Measurements from ENCODE around the gene RASAL2. TPM values are rescaled to one million over a fixed set of nuclear protein-coding genes. Genes with fewer than 3 reads are reported as not detected.

RASAL2 gene
- 1.2 and 4.8 TPM in 2 replicates for total RNA-seq (2011; cell fraction: chromatin; rRNA removed; ENCODE audit: low replicate concordance)
- total RNA-seq (2011; cell fraction: nucleolus; rRNA removed) = 0.67 and 1.7 TPM in 2 replicates
- total RNA-seq (2011; cell fraction: nucleoplasm; rRNA removed) = 1.5 and 2.7 TPM in 2 replicates
- total RNA-seq (2014; rRNA removed) (0.27 and 0.69 TPM in 2 replicates), total RNA-seq (2014; rRNA removed; fragmentation: Illumina TruSeq; extraction: Trizol) (0.80 and 0.91 TPM in 2 replicates), total RNA-seq (2015; rRNA removed; fragmentation: Illumina TruSeq; extraction: Trizol) (0.62 and 0.79 TPM in 2 replicates), total RNA-seq (2021) (1.0 and 1.3 TPM in 2 replicates), polyA plus RNA-seq (2011; rRNA removed) (0.16 and 0.57 TPM in 2 replicates), polyA plus RNA-seq (2014; fragmentation: Illumina TruSeq; extraction: Trizol) (0.58 and 0.70 TPM in 2 replicates), polyA plus RNA-seq (2014; fragmentation: Nextera tagmentation; extraction: Ambion mirVana) (under 1 TPM; 0.13 to 0.17 TPM), polyA plus RNA-seq (2014; rRNA removed) (0.46 and 0.88 TPM in 2 replicates), polyA minus RNA-seq (2011; rRNA and poly(A)+ RNA removed) (0.54 and 2.5 TPM in 2 replicates), Bru-seq, nascent RNA (percentile 41 among the genes with signal in this experiment), BruChase-seq, experiment 1, labeled RNA remaining after a 2-hour chase (percentile 39 among the genes with signal in this experiment), BruChase-seq, experiment 2, labeled RNA remaining after a 6-hour chase (percentile 36 among the genes with signal in this experiment)
- polyA plus RNA-seq (2011; cell fraction: cytosol; rRNA removed) = 0.24 and 0.78 TPM in 2 replicates
- 0.48 and 1.7 TPM in 2 replicates for polyA plus RNA-seq (2011; cell fraction: nucleus; rRNA removed)
- 0.44 and 0.53 TPM in 2 replicates for polyA plus RNA-seq (2012)
- 0.82 and 1.0 TPM in 2 replicates for polyA minus RNA-seq (2011; cell fraction: cytosol; rRNA and poly(A)+ RNA removed)
- 0.89 and 2.3 TPM in 2 replicates for polyA minus RNA-seq (2011; cell fraction: nucleus; rRNA and poly(A)+ RNA removed)
- long read RNA-seq, experiment 1, partial matches to known transcripts = 1 of 1 reads
- long read RNA-seq, experiment 1, other reads (novel, unspliced or antisense) = 0 of 1 reads
- long read RNA-seq, experiment 2 = 0 reads
- long read RNA-seq, experiment 3 = 0 reads

DNA sequence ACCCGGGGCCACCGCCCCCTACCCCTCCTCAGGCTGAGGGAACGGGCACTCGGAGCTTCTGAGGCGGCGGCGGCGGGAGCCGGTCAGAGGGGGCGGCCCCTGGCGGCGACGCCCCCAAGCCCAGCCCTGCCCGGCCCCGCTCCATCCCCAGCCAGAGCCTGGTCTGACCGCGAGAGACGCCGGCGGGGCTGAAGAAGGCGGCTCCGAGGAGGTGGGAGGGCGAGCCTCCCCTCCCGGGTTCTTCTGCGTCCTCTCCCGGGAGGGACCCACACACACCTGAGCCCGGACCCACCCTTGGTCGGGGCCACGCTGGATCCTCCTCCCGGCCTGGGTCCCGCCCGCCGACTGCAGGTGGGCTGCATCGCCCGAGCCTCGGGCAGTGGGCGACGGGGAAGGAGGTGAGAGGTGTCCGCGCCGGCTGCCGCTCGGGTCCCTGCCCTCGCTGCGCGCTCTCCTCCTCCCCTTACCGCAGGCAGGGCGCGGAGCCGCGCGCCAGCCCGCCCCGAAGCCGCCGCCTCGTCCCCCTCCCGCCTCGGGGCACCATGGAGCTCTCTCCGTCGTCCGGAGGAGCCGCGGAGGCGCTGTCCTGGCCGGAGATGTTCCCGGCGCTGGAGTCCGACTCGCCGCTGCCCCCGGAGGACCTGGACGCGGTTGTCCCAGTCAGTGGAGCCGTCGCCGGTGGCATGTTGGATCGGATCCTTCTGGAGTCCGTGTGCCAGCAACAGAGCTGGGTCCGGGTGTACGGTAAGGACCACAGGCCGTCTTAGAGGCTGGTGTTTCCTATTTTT is at the start of gene RASAL2:
RASAL2 (plus strand) TSS at position 154 of the 788 bp plus-strand sequence; CDS start at position 543, 389 bp downstream.
- POLR2A ChIA-PET = interaction anchor here (0.6 kb wide), 2 partner anchors 849 to 1767 kb away, joined by 3 read pairs; no protein-coding TSS in a partner anchor
- Histone ChIP-seq H3K9ac (ENCODE audit: insufficient read depth in 1 of 2, low read depth in 2 of 2, low read length in 2 of 2) (peak within 1 kb of the TSS; percentile 53 to 87), H3K4me1 (replicated peaks in 1 of 2; ENCODE audit: control insufficient read depth in 2 of 2, insufficient read depth in 2 of 2, low read length in 2 of 2) (peaks cover 4 to 10% of the 10 kb centered on the region in 2 experiments; a peak in 4 of 5 replicates), H3K9me3 (replicated peaks; ENCODE audit: control insufficient read depth, insufficient read depth, low read depth, low read length) (no peaks in the 10 kb centered on the region), H3K4me2 (ENCODE audit: insufficient read depth, low read length) (peak within 1 kb of the TSS; percentile 86), H3K4me3 (peak within 1 kb of the TSS; percentile 72), H2AFZ (ENCODE audit: low read depth, low read length) (peak within 1 kb of the TSS; percentile 98), H3K27me3 (ENCODE audit: control insufficient read depth in 2 of 2, insufficient read depth in 2 of 2, low read length in 2 of 2) (peaks cover 6 to 9% of the 10 kb centered on the region in 2 experiments; a peak in 2 of 5 replicates), H4K20me1 (replicated peaks; ENCODE audit: control insufficient read depth, insufficient read depth, low read length) (no peaks in the 10 kb centered on the region; the same call in 1 of the 2 replicates), H3K27ac (ENCODE audit: extremely low read depth, low read depth, low read length) (no peak within 1 kb of the TSS; the same call in 2 of the 3 replicates), H3K79me2 (ENCODE audit: control insufficient read depth, insufficient read depth, low read length) (no peaks in the 10 kb centered on the region), H3K9me1 (ENCODE audit: control insufficient read depth, insufficient read depth, low read length) (no peaks in the 10 kb centered on the region), H3K36me3 (ENCODE audit: control insufficient read depth, insufficient read depth, low read length) (no peaks in the 10 kb centered on the region)
- CTCF ChIA-PET (ENCODE audit: low intra/inter-chr PET ratio) = no interaction called here
- intact Hi-C loops (cut with micrococcal nuclease) = no loop called here
- FAIRE-seq (no peak), ATAC-seq (peak; percentile 87), DNase-seq (ENCODE audit: extremely low read depth in 1 of 4, low spot score in 3 of 4) (peak; percentile 57 to 82 (median 70))
- WGBS (ENCODE audit: insufficient coverage, low coverage, missing lambda C conversion rate) = 1% methylated on average over 39 of the region's 82 CpGs
- in situ Hi-C loops (cut with MboI) = no loop called here
- no TSS peak for BruUV-seq (replicated peaks)
- TF ChIP-seq, protein P1, sequence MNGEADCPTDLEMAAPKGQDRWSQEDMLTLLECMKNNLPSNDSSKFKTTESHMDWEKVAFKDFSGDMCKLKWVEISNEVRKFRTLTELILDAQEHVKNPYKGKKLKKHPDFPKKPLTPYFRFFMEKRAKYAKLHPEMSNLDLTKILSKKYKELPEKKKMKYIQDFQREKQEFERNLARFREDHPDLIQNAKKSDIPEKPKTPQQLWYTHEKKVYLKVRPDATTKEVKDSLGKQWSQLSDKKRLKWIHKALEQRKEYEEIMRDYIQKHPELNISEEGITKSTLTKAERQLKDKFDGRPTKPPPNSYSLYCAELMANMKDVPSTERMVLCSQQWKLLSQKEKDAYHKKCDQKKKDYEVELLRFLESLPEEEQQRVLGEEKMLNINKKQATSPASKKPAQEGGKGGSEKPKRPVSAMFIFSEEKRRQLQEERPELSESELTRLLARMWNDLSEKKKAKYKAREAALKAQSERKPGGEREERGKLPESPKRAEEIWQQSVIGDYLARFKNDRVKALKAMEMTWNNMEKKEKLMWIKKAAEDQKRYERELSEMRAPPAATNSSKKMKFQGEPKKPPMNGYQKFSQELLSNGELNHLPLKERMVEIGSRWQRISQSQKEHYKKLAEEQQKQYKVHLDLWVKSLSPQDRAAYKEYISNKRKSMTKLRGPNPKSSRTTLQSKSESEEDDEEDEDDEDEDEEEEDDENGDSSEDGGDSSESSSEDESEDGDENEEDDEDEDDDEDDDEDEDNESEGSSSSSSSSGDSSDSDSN (IDR thresholded peaks at IDR 0.05; ENCODE audit: borderline replicate concordance in 1 of 2, low read depth in 2 of 2, low read length in 2 of 2) = peak; percentile 80 to 97; a peak in 3 of 4 replicates
- TF ChIP-seq, protein P2, sequence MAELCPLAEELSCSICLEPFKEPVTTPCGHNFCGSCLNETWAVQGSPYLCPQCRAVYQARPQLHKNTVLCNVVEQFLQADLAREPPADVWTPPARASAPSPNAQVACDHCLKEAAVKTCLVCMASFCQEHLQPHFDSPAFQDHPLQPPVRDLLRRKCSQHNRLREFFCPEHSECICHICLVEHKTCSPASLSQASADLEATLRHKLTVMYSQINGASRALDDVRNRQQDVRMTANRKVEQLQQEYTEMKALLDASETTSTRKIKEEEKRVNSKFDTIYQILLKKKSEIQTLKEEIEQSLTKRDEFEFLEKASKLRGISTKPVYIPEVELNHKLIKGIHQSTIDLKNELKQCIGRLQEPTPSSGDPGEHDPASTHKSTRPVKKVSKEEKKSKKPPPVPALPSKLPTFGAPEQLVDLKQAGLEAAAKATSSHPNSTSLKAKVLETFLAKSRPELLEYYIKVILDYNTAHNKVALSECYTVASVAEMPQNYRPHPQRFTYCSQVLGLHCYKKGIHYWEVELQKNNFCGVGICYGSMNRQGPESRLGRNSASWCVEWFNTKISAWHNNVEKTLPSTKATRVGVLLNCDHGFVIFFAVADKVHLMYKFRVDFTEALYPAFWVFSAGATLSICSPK (IDR thresholded peaks at IDR 0.05; ENCODE audit: borderline replicate concordance) = no peak
- TF ChIP-seq PCBP1 (IDR thresholded peaks at IDR 0.05; ENCODE audit: low read depth, low read length, poor library complexity, severe bottlenecking) (peak; percentile 84), NFE2 (IDR thresholded peaks at IDR 0.05; ENCODE audit: low read depth) (no peak), RHOXF2B (CRISPR knock-in tag; conservative IDR thresholded peaks at IDR 0.05) (no peak), RBFOX2 (IDR thresholded peaks at IDR 0.05; ENCODE audit: low read depth, low read length) (0 out of 2 replicates have a peak, but pooled peaks have one; percentile 17), CBX8 (IDR thresholded peaks at IDR 0.05; ENCODE audit: borderline replicate concordance, extremely low read depth, low read depth, low read length, poor library complexity, severe bottlenecking) (no peak), SMAD4 (CRISPR knock-in tag; conservative IDR thresholded peaks at IDR 0.05) (peak; percentile 11; the same call in 1 of the 2 replicates)
- TF ChIP-seq, protein P3, sequence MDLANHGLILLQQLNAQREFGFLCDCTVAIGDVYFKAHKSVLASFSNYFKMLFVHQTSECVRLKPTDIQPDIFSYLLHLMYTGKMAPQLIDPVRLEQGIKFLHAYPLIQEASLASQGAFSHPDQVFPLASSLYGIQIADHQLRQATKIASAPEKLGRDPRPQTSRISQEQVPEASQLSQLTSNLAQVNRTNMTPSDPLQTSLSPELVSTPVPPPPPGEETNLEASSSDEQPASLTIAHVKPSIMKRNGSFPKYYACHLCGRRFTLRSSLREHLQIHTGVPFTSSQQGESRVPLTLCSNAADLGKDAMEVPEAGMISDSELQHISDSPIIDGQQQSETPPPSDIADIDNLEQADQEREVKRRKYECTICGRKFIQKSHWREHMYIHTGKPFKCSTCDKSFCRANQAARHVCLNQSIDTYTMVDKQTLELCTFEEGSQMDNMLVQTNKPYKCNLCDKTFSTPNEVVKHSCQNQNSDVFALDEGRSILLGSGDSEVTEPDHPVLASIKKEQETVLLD (IDR thresholded peaks at IDR 0.05) = no peak

Measured in K562 (cell line).